Astrocyte (in vitro differentiated cells and primary cell): ENCODE results near the gene SUPT3H.

Experiments used
- EZH2 ChIP-seq: IDR thresholded peaks from 2 replicates; pipeline ENCODE4 v1.6.1; 2012; ENCODE audit warnings: mild to moderate bottlenecking, low read length, inconsistent platforms; ENCODE audit not compliant: insufficient read depth
- TF ChIP-seq, protein P1 (sequence below): IDR thresholded peaks from 2 replicates; pipeline ENCODE4 v1.5.1; 2011; ENCODE audit warnings: low read depth, mild to moderate bottlenecking, inconsistent platforms, low read length, moderate library complexity; ENCODE audit not compliant: insufficient read depth

- TF ChIP-seq, protein P1, sequence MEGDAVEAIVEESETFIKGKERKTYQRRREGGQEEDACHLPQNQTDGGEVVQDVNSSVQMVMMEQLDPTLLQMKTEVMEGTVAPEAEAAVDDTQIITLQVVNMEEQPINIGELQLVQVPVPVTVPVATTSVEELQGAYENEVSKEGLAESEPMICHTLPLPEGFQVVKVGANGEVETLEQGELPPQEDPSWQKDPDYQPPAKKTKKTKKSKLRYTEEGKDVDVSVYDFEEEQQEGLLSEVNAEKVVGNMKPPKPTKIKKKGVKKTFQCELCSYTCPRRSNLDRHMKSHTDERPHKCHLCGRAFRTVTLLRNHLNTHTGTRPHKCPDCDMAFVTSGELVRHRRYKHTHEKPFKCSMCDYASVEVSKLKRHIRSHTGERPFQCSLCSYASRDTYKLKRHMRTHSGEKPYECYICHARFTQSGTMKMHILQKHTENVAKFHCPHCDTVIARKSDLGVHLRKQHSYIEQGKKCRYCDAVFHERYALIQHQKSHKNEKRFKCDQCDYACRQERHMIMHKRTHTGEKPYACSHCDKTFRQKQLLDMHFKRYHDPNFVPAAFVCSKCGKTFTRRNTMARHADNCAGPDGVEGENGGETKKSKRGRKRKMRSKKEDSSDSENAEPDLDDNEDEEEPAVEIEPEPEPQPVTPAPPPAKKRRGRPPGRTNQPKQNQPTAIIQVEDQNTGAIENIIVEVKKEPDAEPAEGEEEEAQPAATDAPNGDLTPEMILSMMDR, result no peak
- TF ChIP-seq EZH2, result no peak
These were observed 368.2 kb downstream of the SUPT3H start for GRCh38 chr6:45009576-45009975.
